Erythroblast (primary cell): ENCODE data around the gene SLC17A7.

Experiments used
- GATA1 ChIP-seq: IDR thresholded peaks from 2 replicates; pipeline ENCODE4 v1.6.1; 2011; ENCODE audit warnings: low read depth, mild to moderate bottlenecking, control low read depth, low read length, moderate library complexity
- POLR2A ChIP-seq: IDR thresholded peaks from 2 replicates; pipeline ENCODE4 v1.6.1; 2011; ENCODE audit warnings: mild to moderate bottlenecking, low read length

DNA sequence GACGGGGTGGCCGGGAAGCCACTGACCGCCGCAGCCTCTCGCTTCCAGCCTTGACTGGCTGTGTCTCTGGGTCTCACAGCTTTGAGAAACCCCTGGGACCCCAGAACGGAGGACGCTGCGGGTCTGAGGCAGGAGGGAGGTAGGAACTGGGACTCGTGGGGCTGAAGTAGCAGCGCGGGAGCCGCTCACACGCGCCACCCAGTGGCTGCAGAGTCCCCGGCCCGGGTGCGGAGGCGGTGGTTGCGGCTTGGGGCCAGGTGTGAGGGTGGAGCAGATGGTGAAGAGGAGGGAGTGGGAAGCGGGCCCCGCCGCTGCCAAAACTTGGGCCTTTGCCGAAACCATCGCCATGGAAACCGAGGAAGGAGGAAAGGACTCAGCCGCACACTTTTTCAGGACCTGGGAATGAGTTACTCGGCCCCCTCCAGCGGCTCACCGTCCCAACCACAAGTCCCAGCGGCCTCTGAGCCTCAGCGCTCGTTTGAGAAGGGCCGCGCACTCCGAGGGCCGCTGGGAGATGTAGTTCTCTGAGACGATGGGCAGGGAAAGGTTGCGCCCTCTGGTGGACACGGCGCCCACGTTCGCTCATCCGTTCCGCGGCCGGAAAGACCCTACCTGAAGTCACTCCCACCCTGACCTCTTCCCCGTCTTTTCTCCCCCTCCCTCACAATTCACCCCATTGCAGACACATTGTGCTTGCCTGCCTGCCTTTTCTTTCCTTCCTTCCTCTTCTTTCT lies 2.2 kb upstream of the SLC17A7 start:
- TF ChIP-seq POLR2A (no peak), GATA1 (no peak)
